SW 1271 (cell line): Measurements from ENCODE around the gene PTPRN2.

Experiments
- DNase-seq, 2 experiments: peaks; one replicate each; lab custom pipeline; 2025; lab: John Stamatoyannopoulos, UW

PTPRN2 gene

GRCh38 chr7:158087196-158087595, 500.4 kb downstream of the PTPRN2 start:
- DNase-seq = no peak

GRCh38 chr7:158085741-158086695, 501.6 kb downstream of the PTPRN2 start:
- DNase-seq = no peak

GRCh38 chr7:158084555-158084954, 503.1 kb downstream of the PTPRN2 start:
- DNase-seq = no peak

GRCh38 chr7:158083526-158084310, 503.9 kb downstream of the PTPRN2 start:
- DNase-seq = no peak

GRCh38 chr7:158082761-158083160, 504.9 kb downstream of the PTPRN2 start:
- DNase-seq = no peak

GRCh38 chr7:158080899-158081445, 506.7 kb downstream of the PTPRN2 start:
- DNase-seq = no peak

- no peak for DNase-seq
Measured at GRCh38 chr7:158077934-158078910, 509.4 kb downstream of the PTPRN2 start.

- no peak for DNase-seq
Measured at GRCh38 chr7:158077151-158077840, 510.3 kb downstream of the PTPRN2 start.

GRCh38 chr7:158076656-158077055, 511.0 kb downstream of the PTPRN2 start:
- DNase-seq = no peak

GRCh38 chr7:158076215-158076614, 511.4 kb downstream of the PTPRN2 start:
- no peak for DNase-seq

- no peak for DNase-seq
Measured at GRCh38 chr7:158075633-158076001, 512.0 kb downstream of the PTPRN2 start.

GRCh38 chr7:158074896-158075632, 512.6 kb downstream of the PTPRN2 start:
- no peak for DNase-seq

GRCh38 chr7:158073845-158074840, 513.5 kb downstream of the PTPRN2 start:
- no peak for DNase-seq

- no peak for DNase-seq
Measured at GRCh38 chr7:158072991-158073730, 514.5 kb downstream of the PTPRN2 start.

GRCh38 chr7:158070222-158070920, 517.3 kb downstream of the PTPRN2 start:
- no peak for DNase-seq

GRCh38 chr7:158068853-158069252, 518.8 kb downstream of the PTPRN2 start:
- no peak for DNase-seq

- DNase-seq = no peak
Measured at GRCh38 chr7:158067931-158068482, 519.6 kb downstream of the PTPRN2 start.
